ENCODE data around the gene NGFR.

DNA sequence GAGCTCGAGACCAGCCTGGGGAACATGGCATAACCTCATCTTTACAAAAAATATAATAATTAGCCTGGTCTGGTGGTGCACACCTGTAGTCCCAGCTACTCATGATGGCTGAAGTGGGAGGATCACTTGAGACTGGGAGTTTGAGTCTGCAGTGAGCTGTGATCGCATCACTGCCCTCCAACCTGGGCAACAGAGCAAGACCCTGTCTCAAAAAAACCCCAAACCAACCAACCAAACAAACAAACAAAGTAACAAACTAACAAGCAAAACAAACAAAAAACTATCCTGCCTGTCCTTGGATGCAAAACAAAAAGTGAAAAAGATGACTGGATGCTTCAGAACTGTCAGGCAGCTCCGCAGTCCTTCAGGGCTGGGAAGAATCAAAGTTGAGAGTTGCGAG is 5.7 kb upstream of the NGFR start:
- TF ChIP-seq CTCF (conservative IDR thresholded peaks at IDR 0.05; ENCODE audit: low read depth, low read length) (no peak), EZH2 (IDR thresholded peaks at IDR 0.05; ENCODE audit: low read length, unreplicated experiment) (no peak)
